IPS-11a (cell line): ENCODE measurements around the gene GOLGA6L4.
"Not testable (repeated sequence)": the region's sequence is repeated elsewhere in the genome, so short reads cannot be mapped to it uniquely, and the experiment has no call there.

Experiments used
- H3K4me3 ChIP-seq: one replicate; pipeline ENCODE4 v1.5.1; 2013; ENCODE audit warnings: low read depth, low read length, control low read depth

GOLGA6L4 gene, protein sequence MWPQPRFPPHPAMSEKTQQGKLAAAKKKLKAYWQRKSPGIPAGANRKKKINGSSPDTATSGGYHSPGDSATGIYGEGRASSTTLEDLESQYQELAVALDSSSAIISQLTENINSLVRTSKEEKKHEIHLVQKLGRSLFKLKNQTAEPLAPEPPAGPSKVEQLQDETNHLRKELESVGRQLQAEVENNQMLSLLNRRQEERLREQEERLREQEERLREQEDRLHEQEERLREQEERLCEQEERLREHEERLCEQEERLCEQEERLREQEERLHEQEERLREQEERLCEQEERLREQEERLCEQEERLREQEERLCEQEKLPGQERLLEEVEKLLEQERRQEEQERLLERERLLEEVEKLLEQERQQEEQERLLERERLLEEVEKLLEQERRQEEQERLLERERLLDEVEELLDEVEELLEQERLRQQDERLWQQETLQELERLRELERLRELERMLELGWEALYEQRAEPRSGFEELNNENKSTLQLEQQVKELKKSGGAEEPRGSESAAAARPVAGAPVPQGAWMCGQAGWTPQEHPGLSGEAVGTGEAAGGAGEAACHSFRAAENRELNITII

DNA sequence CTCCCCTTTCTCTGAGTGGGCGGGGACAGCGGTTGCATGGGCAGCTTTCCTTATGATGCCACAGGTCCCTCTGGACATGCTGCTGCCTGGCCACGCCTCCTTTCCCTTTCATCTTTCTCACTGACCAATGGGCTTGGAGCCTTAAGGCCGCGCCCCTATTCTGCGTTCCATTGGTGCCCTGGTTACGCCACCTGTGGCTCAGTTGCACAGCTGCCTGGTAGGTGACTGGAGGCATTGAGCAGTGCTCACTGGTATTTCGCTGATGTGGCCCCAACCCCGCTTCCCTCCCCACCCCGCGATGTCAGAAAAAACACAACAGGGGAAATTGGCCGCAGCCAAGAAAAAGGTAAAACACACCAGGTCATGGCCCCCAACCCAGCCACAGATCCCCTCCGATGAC is at the start of gene GOLGA6L4:
Gene GOLGA6L4 (plus strand): TSS at position 201 of the 400 bp plus-strand sequence. CDS start 62 bp downstream, at position 263.
- H3K4me3 ChIP-seq, result not testable (repeated sequence)

DNA sequence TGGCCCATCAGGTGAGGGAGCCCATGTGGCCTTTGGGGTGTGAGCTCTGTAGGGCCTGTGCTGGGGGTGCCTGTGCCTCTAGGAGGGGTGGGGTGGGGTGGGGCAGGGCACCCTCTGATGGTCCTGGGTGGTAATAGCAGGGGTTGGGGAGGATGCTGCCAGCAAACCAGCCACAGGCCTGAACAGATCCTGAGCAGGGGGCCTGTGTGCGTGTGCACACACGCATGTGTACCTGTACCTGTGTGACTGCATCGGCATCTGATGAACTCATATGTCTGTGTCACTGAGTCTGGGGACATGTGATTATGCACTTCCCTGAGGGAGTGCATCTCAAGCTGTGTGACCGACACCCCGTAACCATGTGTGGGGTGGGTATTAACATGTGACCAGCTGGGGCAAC is 42.6 kb upstream of the GOLGA6L4 start:
- not testable (repeated sequence) for H3K4me3 ChIP-seq

DNA sequence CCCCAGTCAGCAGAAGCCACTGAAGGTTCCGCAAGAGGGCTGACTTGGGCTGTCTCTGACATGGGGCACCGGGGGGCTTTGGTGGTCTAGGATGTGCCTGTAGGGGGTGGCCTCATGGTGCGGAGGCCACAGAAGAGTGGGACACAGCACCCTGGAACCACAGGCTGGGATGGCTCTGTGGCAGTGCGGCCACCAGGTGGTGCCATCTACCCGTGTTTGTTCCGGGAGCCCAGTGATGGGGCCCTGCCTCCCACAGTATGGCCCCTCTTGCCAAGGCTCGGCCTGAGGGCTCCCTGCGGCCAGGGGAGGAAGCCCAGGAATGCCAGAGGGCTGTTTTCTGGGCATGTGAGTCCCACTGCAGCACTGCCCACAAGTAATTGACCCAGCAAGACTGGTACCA is 40.0 kb upstream of the GOLGA6L4 start:
- not testable (repeated sequence) for H3K4me3 ChIP-seq

GRCh38 chr15:84196530-84197188 is 38.9 kb upstream of the GOLGA6L4 start:
- H3K4me3 ChIP-seq, result not testable (repeated sequence)

DNA sequence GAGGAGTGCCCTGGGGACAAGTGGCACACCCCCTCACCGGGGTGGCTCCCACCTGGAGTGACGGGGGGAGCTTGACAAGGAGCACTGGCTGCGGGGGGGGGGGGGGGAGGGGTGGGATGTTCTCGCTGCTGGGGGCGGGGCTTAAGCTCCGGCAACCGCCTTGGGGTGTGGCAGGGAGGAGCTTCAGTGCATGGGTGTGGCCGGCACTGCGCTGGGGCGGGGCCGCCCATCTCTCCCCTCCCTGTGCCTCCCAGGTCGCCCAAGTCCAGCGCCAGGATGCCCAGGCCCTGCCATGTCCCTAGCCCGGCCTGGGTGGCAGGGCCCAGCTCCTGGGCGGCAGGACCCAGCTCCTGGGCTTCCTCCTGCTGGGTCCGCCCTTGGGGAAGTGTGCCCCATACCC is 35.7 kb upstream of the GOLGA6L4 start:
- not testable (repeated sequence) for H3K4me3 ChIP-seq

DNA sequence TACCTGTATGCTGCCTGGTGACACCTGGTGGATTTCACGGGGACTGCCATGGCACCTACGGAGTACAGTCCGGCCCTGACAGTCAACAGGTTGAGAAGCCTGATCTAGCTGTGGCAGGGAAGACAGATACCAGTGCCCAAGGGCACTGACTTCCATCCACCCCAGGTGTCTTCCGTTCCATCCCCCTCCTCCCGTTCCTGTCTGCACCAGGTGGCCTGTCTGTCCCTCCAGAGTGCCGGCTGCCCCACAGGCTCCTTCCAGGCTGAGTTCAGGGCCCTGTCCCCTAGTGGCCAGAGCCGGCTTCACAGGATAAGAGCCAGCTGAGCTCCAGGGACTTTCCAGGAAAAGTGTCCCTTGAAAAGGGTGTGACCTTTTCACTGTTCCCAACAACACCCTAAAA is 10.9 kb downstream of the GOLGA6L4 start:
- H3K4me3 ChIP-seq, result not testable (repeated sequence)
